Measurements from ENCODE around the gene CNTN5.
"Not testable (repeated sequence)": the region's sequence is repeated elsewhere in the genome, so short reads cannot be mapped to it uniquely, and the experiment has no call there.

The CNTN5 gene

GRCh38 chr11:99803501-99803900 lies 782.8 kb downstream of the CNTN5 start:
- no peak for DNase-seq

- DNase-seq, result no peak
These were observed 791.8 kb downstream of the CNTN5 start for GRCh38 chr11:99812516-99812915.

GRCh38 chr11:99814021-99814420 lies 793.3 kb downstream of the CNTN5 start:
- DNase-seq, result no peak

- DNase-seq, result no peak
These were observed 794.0 kb downstream of the CNTN5 start for GRCh38 chr11:99814738-99815137.

- DNase-seq, result no peak
These were observed 798.2 kb downstream of the CNTN5 start for GRCh38 chr11:99818991-99819390.

GRCh38 chr11:99822846-99823565 lies 802.3 kb downstream of the CNTN5 start:
- no peak for DNase-seq

GRCh38 chr11:99836739-99837138 lies 816.0 kb downstream of the CNTN5 start:
- DNase-seq, result not testable (repeated sequence)

GRCh38 chr11:99841885-99842284 lies 821.1 kb downstream of the CNTN5 start:
- DNase-seq, result no peak

- no peak for DNase-seq
These were observed 845.2 kb downstream of the CNTN5 start for GRCh38 chr11:99865951-99866350.

- no peak for DNase-seq
These were observed 860.9 kb downstream of the CNTN5 start for GRCh38 chr11:99881610-99882009.

- DNase-seq, result no peak
These were observed 864.0 kb downstream of the CNTN5 start for GRCh38 chr11:99884750-99885149.

GRCh38 chr11:99887481-99887880 lies 866.7 kb downstream of the CNTN5 start:
- no peak for DNase-seq

- no peak for DNase-seq
These were observed 873.1 kb downstream of the CNTN5 start for GRCh38 chr11:99893811-99894210.

GRCh38 chr11:99901175-99901574 lies 880.4 kb downstream of the CNTN5 start:
- DNase-seq, result no peak

GRCh38 chr11:99911116-99911515 lies 890.4 kb downstream of the CNTN5 start:
- no peak for DNase-seq

- DNase-seq, result no peak
These were observed 895.3 kb downstream of the CNTN5 start for GRCh38 chr11:99916078-99916477.

GRCh38 chr11:99918761-99919160 lies 898.0 kb downstream of the CNTN5 start:
- DNase-seq, result no peak

GRCh38 chr11:99920956-99921355 lies 900.2 kb downstream of the CNTN5 start:
- DNase-seq, result no peak

GRCh38 chr11:99925968-99926367 lies 905.2 kb downstream of the CNTN5 start:
- no peak for DNase-seq

GRCh38 chr11:99932684-99933083 lies 911.9 kb downstream of the CNTN5 start:
- DNase-seq, result no peak

GRCh38 chr11:99934008-99934407 lies 913.3 kb downstream of the CNTN5 start:
- DNase-seq, result no peak

GRCh38 chr11:99937330-99937729 lies 916.6 kb downstream of the CNTN5 start:
- DNase-seq, result no peak

GRCh38 chr11:99952816-99953215 lies 932.1 kb downstream of the CNTN5 start:
- DNase-seq, result no peak

- no peak for DNase-seq
These were observed 939.8 kb downstream of the CNTN5 start for GRCh38 chr11:99960536-99960935.

GRCh38 chr11:99968336-99968735 lies 947.6 kb downstream of the CNTN5 start:
- DNase-seq, result no peak

Data from CD4-positive, alpha-beta T cell treated with Interleukin-17A for 4 hours (primary cell).